ENCODE measurements around the gene EIPR1. TPM values are rescaled to one million over a fixed set of nuclear protein-coding genes. Genes with fewer than 3 reads are reported as not detected.

The EIPR1 gene
- total RNA-seq (19.0 TPM), polyA plus RNA-seq (ENCODE audit: insufficient read depth in 1 of 8, insufficient read length in 8 of 8, low replicate concordance in 1 of 8) (10 to 100 TPM; 16.9 to 22.8 (median 18.3) TPM)
- long read RNA-seq, donor 1, partial matches to known transcripts, result 0 of 4 reads
- long read RNA-seq, donor 1, other reads (novel, unspliced or antisense), result 0 of 4 reads
- long read RNA-seq, donor 2, result 0 reads
- long read RNA-seq, donor 3, transcript EIPR1-201 (9 exons, 1,766 nt), result major isoform, 9 of 10 reads
- long read RNA-seq, donor 3, partial matches to known transcripts, result 0 of 10 reads
- long read RNA-seq, donor 3, other reads (novel, unspliced or antisense), result 0 of 10 reads
- long read RNA-seq, donor 4, partial matches to known transcripts, result 0 of 3 reads
- long read RNA-seq, donor 4, other reads (novel, unspliced or antisense), result 0 of 3 reads
- long read RNA-seq, donor 5, transcript EIPR1-201 (9 exons, 1,766 nt), result major isoform, 8 of 10 reads
- long read RNA-seq, donor 5, partial matches to known transcripts, result 0 of 10 reads
- long read RNA-seq, donor 5, other reads (novel, unspliced or antisense), result 0 of 10 reads
- long read RNA-seq, donor 6, transcript EIPR1-201 (9 exons, 1,766 nt), result major isoform, 15 of 16 reads
- long read RNA-seq, donor 6, partial matches to known transcripts, result 0 of 16 reads
- long read RNA-seq, donor 6, other reads (novel, unspliced or antisense), result 0 of 16 reads
- long read RNA-seq, donor 7, transcript EIPR1-201 (9 exons, 1,766 nt), result major isoform, 5 of 5 reads
- long read RNA-seq, donor 7, partial matches to known transcripts, result 0 of 5 reads
- long read RNA-seq, donor 7, other reads (novel, unspliced or antisense), result 0 of 5 reads
- long read RNA-seq, donor 8, partial matches to known transcripts, result 0 of 2 reads
- long read RNA-seq, donor 8, other reads (novel, unspliced or antisense), result 0 of 2 reads
- long read RNA-seq, donor 9, transcript EIPR1-201 (9 exons, 1,766 nt), result major isoform, 5 of 5 reads
- long read RNA-seq, donor 9, partial matches to known transcripts, result 0 of 5 reads
- long read RNA-seq, donor 9, other reads (novel, unspliced or antisense), result 0 of 5 reads
- long read RNA-seq, donor 10, partial matches to known transcripts, result 0 of 3 reads
- long read RNA-seq, donor 10, other reads (novel, unspliced or antisense), result 0 of 3 reads
- long read RNA-seq, donor 11, partial matches to known transcripts, result 0 of 3 reads
- long read RNA-seq, donor 11, other reads (novel, unspliced or antisense), result 0 of 3 reads

GRCh38 chr2:3377612-3378432 is at the start of gene EIPR1:
Gene EIPR1 (minus strand): TSS chr2:3377818. CDS start chr2:3377689, 129 bp downstream.
- peak; percentile 100 for DNase-seq
- no peaks in the 10 kb centered on the region for H3K9me3 ChIP-seq (replicated peaks; ENCODE audit: control insufficient read depth, low read depth, low read length)
- H3K4me1 ChIP-seq (ENCODE audit: control insufficient read depth, insufficient read depth, low read length), result peaks cover 26% of the 10 kb centered on the region
- H3K4me3 ChIP-seq (ENCODE audit: low read length), result peak within 1 kb of the TSS; percentile 72
- 3% methylated on average over 57 of the region's 57 CpGs for WGBS (ENCODE audit: insufficient coverage)
- no peaks in the 10 kb centered on the region for H3K27me3 ChIP-seq (ENCODE audit: control insufficient read depth, insufficient read depth, low read length)
- peaks cover 7% of the 10 kb centered on the region for H3K36me3 ChIP-seq (ENCODE audit: control insufficient read depth, insufficient read depth, low read length)
- H3K27ac ChIP-seq (ENCODE audit: low read length), result peak within 1 kb of the TSS; percentile 94

GRCh38 chr2:3427272-3427671 is 49.7 kb upstream of the EIPR1 start:
- no peak for DNase-seq
- WGBS (ENCODE audit: insufficient coverage), result 62% methylated on average over 3 of the region's 6 CpGs
- Histone ChIP-seq H3K4me1 (ENCODE audit: control insufficient read depth, insufficient read depth, low read length) (peaks cover 4% of the 10 kb centered on the region), H3K27ac (ENCODE audit: low read length) (no peak overlapping the region), H3K36me3 (ENCODE audit: control insufficient read depth, insufficient read depth, low read length) (peaks cover 56% of the 10 kb centered on the region), H3K4me3 (ENCODE audit: low read length) (no peak overlapping the region), H3K27me3 (ENCODE audit: control insufficient read depth, insufficient read depth, low read length) (no peaks in the 10 kb centered on the region), H3K9me3 (replicated peaks; ENCODE audit: control insufficient read depth, low read depth, low read length) (no peaks in the 10 kb centered on the region)

GRCh38 chr2:3426615-3427014 is 49.0 kb upstream of the EIPR1 start:
- DNase-seq, result no peak
- H3K36me3 ChIP-seq (ENCODE audit: control insufficient read depth, insufficient read depth, low read length), result peaks cover 59% of the 10 kb centered on the region
- no peak overlapping the region for H3K4me3 ChIP-seq (ENCODE audit: low read length)
- H3K27me3 ChIP-seq (ENCODE audit: control insufficient read depth, insufficient read depth, low read length), result no peaks in the 10 kb centered on the region
- H3K9me3 ChIP-seq (replicated peaks; ENCODE audit: control insufficient read depth, low read depth, low read length), result no peaks in the 10 kb centered on the region
- 89% methylated on average over 12 of the region's 14 CpGs for WGBS (ENCODE audit: insufficient coverage)
- peaks cover 6% of the 10 kb centered on the region for H3K4me1 ChIP-seq (ENCODE audit: control insufficient read depth, insufficient read depth, low read length)
- H3K27ac ChIP-seq (ENCODE audit: low read length), result no peak overlapping the region

GRCh38 chr2:3424171-3424795 is 46.7 kb upstream of the EIPR1 start:
- no peaks in the 10 kb centered on the region for H3K27me3 ChIP-seq (ENCODE audit: control insufficient read depth, insufficient read depth, low read length)
- H3K4me3 ChIP-seq (ENCODE audit: low read length), result no peak overlapping the region
- WGBS (ENCODE audit: insufficient coverage), result 100% methylated on average over 2 of the region's 9 CpGs
- H3K4me1 ChIP-seq (ENCODE audit: control insufficient read depth, insufficient read depth, low read length), result peaks cover 6% of the 10 kb centered on the region
- no peak for DNase-seq
- no peak overlapping the region for H3K27ac ChIP-seq (ENCODE audit: low read length)
- no peaks in the 10 kb centered on the region for H3K9me3 ChIP-seq (replicated peaks; ENCODE audit: control insufficient read depth, low read depth, low read length)
- peaks cover 66% of the 10 kb centered on the region for H3K36me3 ChIP-seq (ENCODE audit: control insufficient read depth, insufficient read depth, low read length)

GRCh38 chr2:3423492-3424170 is 46.0 kb upstream of the EIPR1 start:
- DNase-seq, result peak; percentile 37
- H3K36me3 ChIP-seq (ENCODE audit: control insufficient read depth, insufficient read depth, low read length), result peaks cover 60% of the 10 kb centered on the region
- WGBS (ENCODE audit: insufficient coverage), result 58% methylated on average over 16 of the region's 19 CpGs

GRCh38 chr2:3422161-3422779 is 44.7 kb upstream of the EIPR1 start:
- Histone ChIP-seq H3K36me3 (ENCODE audit: control insufficient read depth, insufficient read depth, low read length) (peaks cover 63% of the 10 kb centered on the region), H3K27ac (ENCODE audit: low read length) (no peak overlapping the region), H3K4me3 (ENCODE audit: low read length) (no peak overlapping the region), H3K9me3 (replicated peaks; ENCODE audit: control insufficient read depth, low read depth, low read length) (no peaks in the 10 kb centered on the region), H3K27me3 (ENCODE audit: control insufficient read depth, insufficient read depth, low read length) (no peaks in the 10 kb centered on the region), H3K4me1 (ENCODE audit: control insufficient read depth, insufficient read depth, low read length) (peaks cover 6% of the 10 kb centered on the region)
- no peak for DNase-seq
- WGBS (ENCODE audit: insufficient coverage), result 85% methylated on average over 12 of the region's 16 CpGs

More at GRCh38 chr2:3423492-3424170, 46.0 kb upstream of the EIPR1 start:
- Histone ChIP-seq H3K27ac (ENCODE audit: low read length) (no peak overlapping the region), H3K4me1 (ENCODE audit: control insufficient read depth, insufficient read depth, low read length) (peaks cover 6% of the 10 kb centered on the region), H3K27me3 (ENCODE audit: control insufficient read depth, insufficient read depth, low read length) (no peaks in the 10 kb centered on the region), H3K4me3 (ENCODE audit: low read length) (no peak overlapping the region), H3K9me3 (replicated peaks; ENCODE audit: control insufficient read depth, low read depth, low read length) (no peaks in the 10 kb centered on the region)

- peaks cover 6% of the 10 kb centered on the region for H3K4me1 ChIP-seq (ENCODE audit: control insufficient read depth, insufficient read depth, low read length)
- no peak overlapping the region for H3K27ac ChIP-seq (ENCODE audit: low read length)
- H3K4me3 ChIP-seq (ENCODE audit: low read length), result no peak overlapping the region
- H3K27me3 ChIP-seq (ENCODE audit: control insufficient read depth, insufficient read depth, low read length), result no peaks in the 10 kb centered on the region
- 97% methylated on average over 15 of the region's 19 CpGs for WGBS (ENCODE audit: insufficient coverage)
- H3K9me3 ChIP-seq (replicated peaks; ENCODE audit: control insufficient read depth, low read depth, low read length), result no peaks in the 10 kb centered on the region
- H3K36me3 ChIP-seq (ENCODE audit: control insufficient read depth, insufficient read depth, low read length), result peaks cover 60% of the 10 kb centered on the region
- no peak for DNase-seq
Observed at GRCh38 chr2:3421580-3421979, 44.0 kb upstream of the EIPR1 start.

- Histone ChIP-seq H3K4me1 (ENCODE audit: control insufficient read depth, insufficient read depth, low read length) (peaks cover 6% of the 10 kb centered on the region), H3K36me3 (ENCODE audit: control insufficient read depth, insufficient read depth, low read length) (peaks cover 55% of the 10 kb centered on the region), H3K9me3 (replicated peaks; ENCODE audit: control insufficient read depth, low read depth, low read length) (no peaks in the 10 kb centered on the region), H3K4me3 (ENCODE audit: low read length) (no peak overlapping the region), H3K27ac (ENCODE audit: low read length) (no peak overlapping the region), H3K27me3 (ENCODE audit: control insufficient read depth, insufficient read depth, low read length) (no peaks in the 10 kb centered on the region)
- DNase-seq, result no peak
- 100% methylated on average over 3 of the region's 14 CpGs for WGBS (ENCODE audit: insufficient coverage)
Observed at GRCh38 chr2:3420769-3421397, 43.3 kb upstream of the EIPR1 start.

Measured in muscle of leg (tissue), 16 donors.